Stimulated activated naive B cell treated with anti-CD40 and anti-IgM and Interleukin-4, amounts not matched to agents 10 μg/mL and 1 μg/mL and 100 μg/mL, for 72 hours (primary cell): ENCODE data around the gene HOXD1.

Source experiments
- ATAC-seq, 2 donors: fragments of 150-1000 bp; cut with Tn5 transposase; replicated peaks; 2 replicates each; pipeline ENCODE4 v1.10.0; 2021; ENCODE audit warnings: moderate library complexity in 1 of 2
- DNase-seq: peaks from one replicate; pipeline ENCODE4 v3.0.0; 2021
- H3K27ac Mint-ChIP-seq: one replicate; pipeline ENCODE4 v1.8.0; 2022; ENCODE audit warnings: mild to moderate bottlenecking, mixed read lengths
- H3K27me3 Mint-ChIP-seq, 2 donors: one replicate each; pipeline ENCODE4 v1.8.0; 2022; ENCODE audit warnings: mixed read lengths in 2 of 2
- H3K36me3 Mint-ChIP-seq, 2 donors: one replicate each; pipeline ENCODE4 v1.8.0; 2022; ENCODE audit warnings: mixed read lengths in 2 of 2, mild to moderate bottlenecking in 1 of 2
- H3K4me1 Mint-ChIP-seq, 2 donors: one replicate each; pipeline ENCODE4 v1.8.0; 2022; ENCODE audit warnings: mixed read lengths in 2 of 2, mild to moderate bottlenecking in 1 of 2
- H3K4me3 Mint-ChIP-seq, 2 donors: one replicate each; pipeline ENCODE4 v1.8.0; 2022; ENCODE audit warnings: mild to moderate bottlenecking in 2 of 2, mixed read lengths in 2 of 2, moderate library complexity in 1 of 2
- H3K9me3 Mint-ChIP-seq, 2 donors: one replicate each; pipeline ENCODE4 v1.8.0; 2022; ENCODE audit warnings: mixed read lengths in 2 of 2, mild to moderate bottlenecking in 1 of 2

The HOXD1 gene

GRCh38 chr2:176158855-176159662 lies 29.4 kb upstream of the HOXD1 start:
- ATAC-seq = no peak
- peaks cover 5 to 8% of the 10 kb centered on the region in 2 donors for H3K9me3 Mint-ChIP-seq

GRCh38 chr2:176159663-176160250 lies 28.7 kb upstream of the HOXD1 start:
- DNase-seq (no peak), ATAC-seq (no peak)
- Mint-ChIP-seq H3K27ac (peak overlapping the region; percentile 80), H3K4me3 (peak overlapping the region in 1 of 2 donors; percentile 28), H3K27me3 (peaks cover 67 to 91% of the 10 kb centered on the region in 2 donors), H3K36me3 (peaks cover 0 to 12% of the 10 kb centered on the region in 2 donors), H3K4me1 (peaks cover 6 to 9% of the 10 kb centered on the region in 2 donors), H3K9me3 (peaks cover 7 to 10% of the 10 kb centered on the region in 2 donors)

More at GRCh38 chr2:176158855-176159662, 29.4 kb upstream of the HOXD1 start:
- DNase-seq = no peak
- peaks cover 6 to 9% of the 10 kb centered on the region in 2 donors for H3K4me1 Mint-ChIP-seq
- H3K27me3 Mint-ChIP-seq = peaks cover 69 to 91% of the 10 kb centered on the region in 2 donors
- H3K36me3 Mint-ChIP-seq = peaks cover 0 to 9% of the 10 kb centered on the region in 2 donors
- peak overlapping the region; percentile 80 for H3K27ac Mint-ChIP-seq
- H3K4me3 Mint-ChIP-seq = no peak overlapping the region

- H3K9me3 Mint-ChIP-seq = peaks cover 7 to 10% of the 10 kb centered on the region in 2 donors
- H3K36me3 Mint-ChIP-seq = peaks cover 0 to 12% of the 10 kb centered on the region in 2 donors
- ATAC-seq = no peak
- H3K27ac Mint-ChIP-seq = peak overlapping the region; percentile 71
- H3K4me1 Mint-ChIP-seq = peaks cover 6 to 9% of the 10 kb centered on the region in 2 donors
- H3K4me3 Mint-ChIP-seq = no peak overlapping the region
- no peak for DNase-seq
- H3K27me3 Mint-ChIP-seq = peaks cover 64 to 91% of the 10 kb centered on the region in 2 donors
These were observed 28.1 kb upstream of the HOXD1 start for GRCh38 chr2:176160251-176160985.

GRCh38 chr2:176160986-176161824 lies 27.3 kb upstream of the HOXD1 start:
- Mint-ChIP-seq H3K4me1 (peaks cover 6 to 9% of the 10 kb centered on the region in 2 donors), H3K4me3 (no peak overlapping the region), H3K27ac (peak overlapping the region; percentile 71), H3K27me3 (peaks cover 68 to 91% of the 10 kb centered on the region in 2 donors), H3K9me3 (peaks cover 7 to 10% of the 10 kb centered on the region in 2 donors), H3K36me3 (peaks cover 0 to 12% of the 10 kb centered on the region in 2 donors)
- ATAC-seq = no peak
- no peak for DNase-seq

- H3K4me3 Mint-ChIP-seq = no peak overlapping the region
These were observed 26.4 kb upstream of the HOXD1 start for GRCh38 chr2:176161825-176162626.

GRCh38 chr2:176162911-176163671 lies 25.4 kb upstream of the HOXD1 start:
- Mint-ChIP-seq H3K27ac (no peak overlapping the region), H3K27me3 (peaks cover 71 to 92% of the 10 kb centered on the region in 2 donors), H3K36me3 (peaks cover 0 to 8% of the 10 kb centered on the region in 2 donors), H3K4me3 (no peak overlapping the region), H3K9me3 (peaks cover 6 to 7% of the 10 kb centered on the region in 2 donors), H3K4me1 (peaks cover 0 to 6% of the 10 kb centered on the region in 2 donors)
- ATAC-seq = no peak
- DNase-seq = no peak

More at GRCh38 chr2:176161825-176162626, 26.4 kb upstream of the HOXD1 start:
- H3K36me3 Mint-ChIP-seq = peaks cover 0 to 12% of the 10 kb centered on the region in 2 donors
- peaks cover 6 to 9% of the 10 kb centered on the region in 2 donors for H3K4me1 Mint-ChIP-seq
- H3K27me3 Mint-ChIP-seq = peaks cover 70 to 91% of the 10 kb centered on the region in 2 donors
- H3K27ac Mint-ChIP-seq = peak overlapping the region; percentile 22
- ATAC-seq (no peak), DNase-seq (no peak)
- H3K9me3 Mint-ChIP-seq = peaks cover 7 to 10% of the 10 kb centered on the region in 2 donors

GRCh38 chr2:176163672-176164056 lies 24.8 kb upstream of the HOXD1 start:
- Mint-ChIP-seq H3K9me3 (peaks cover 6 to 7% of the 10 kb centered on the region in 2 donors), H3K4me3 (no peak overlapping the region), H3K4me1 (peaks cover 0 to 4% of the 10 kb centered on the region in 2 donors), H3K27me3 (peaks cover 66 to 86% of the 10 kb centered on the region in 2 donors), H3K27ac (peak overlapping the region; percentile 60), H3K36me3 (peaks cover 0 to 8% of the 10 kb centered on the region in 2 donors)
- DNase-seq (no peak), ATAC-seq (no peak)

- H3K4me3 Mint-ChIP-seq = no peak overlapping the region
- peaks cover 67 to 89% of the 10 kb centered on the region in 2 donors for H3K27me3 Mint-ChIP-seq
- ATAC-seq (no peak), DNase-seq (no peak)
- H3K27ac Mint-ChIP-seq = peak overlapping the region; percentile 60
- H3K36me3 Mint-ChIP-seq = peaks cover 0 to 8% of the 10 kb centered on the region in 2 donors
- peaks cover 6 to 7% of the 10 kb centered on the region in 2 donors for H3K9me3 Mint-ChIP-seq
- peaks cover 0 to 4% of the 10 kb centered on the region in 2 donors for H3K4me1 Mint-ChIP-seq
These were observed 24.3 kb upstream of the HOXD1 start for GRCh38 chr2:176164201-176164600.

- ATAC-seq (no peak), DNase-seq (no peak)
- Mint-ChIP-seq H3K4me3 (no peak overlapping the region), H3K36me3 (peaks cover 0 to 8% of the 10 kb centered on the region in 2 donors), H3K27me3 (peaks cover 73 to 89% of the 10 kb centered on the region in 2 donors), H3K9me3 (peaks cover 6 to 7% of the 10 kb centered on the region in 2 donors), H3K4me1 (peaks cover 0 to 4% of the 10 kb centered on the region in 2 donors), H3K27ac (peak overlapping the region; percentile 20)
These were observed 23.7 kb upstream of the HOXD1 start for GRCh38 chr2:176164611-176165369.

GRCh38 chr2:176165370-176166050 lies 23.0 kb upstream of the HOXD1 start:
- H3K9me3 Mint-ChIP-seq = peaks cover 6 to 7% of the 10 kb centered on the region in 2 donors
- H3K36me3 Mint-ChIP-seq = peaks cover 0 to 8% of the 10 kb centered on the region in 2 donors
- ATAC-seq (no peak), DNase-seq (no peak)
- peaks cover 77 to 89% of the 10 kb centered on the region in 2 donors for H3K27me3 Mint-ChIP-seq
- H3K27ac Mint-ChIP-seq = no peak overlapping the region
- no peak overlapping the region for H3K4me3 Mint-ChIP-seq
- H3K4me1 Mint-ChIP-seq = peaks cover 0 to 4% of the 10 kb centered on the region in 2 donors

- DNase-seq (no peak), ATAC-seq (no peak)
- Mint-ChIP-seq H3K9me3 (peaks cover 3 to 7% of the 10 kb centered on the region in 2 donors), H3K27ac (no peak overlapping the region), H3K36me3 (peaks cover 0 to 8% of the 10 kb centered on the region in 2 donors), H3K4me1 (peaks cover 0 to 2% of the 10 kb centered on the region in 2 donors), H3K27me3 (peaks cover 74 to 89% of the 10 kb centered on the region in 2 donors), H3K4me3 (no peak overlapping the region)
These were observed 22.2 kb upstream of the HOXD1 start for GRCh38 chr2:176166272-176166671.
